Activated CD4-positive, alpha-beta memory T cell treated with anti-CD3 and anti-CD28 coated beads for 36 hours (primary cell): ENCODE results near the gene MRPL53. TPM values are rescaled to one million over a fixed set of nuclear protein-coding genes. Genes with fewer than 3 reads are reported as not detected.
"Not testable (repeated sequence)": the region's sequence is repeated elsewhere in the genome, so short reads cannot be mapped to it uniquely, and the experiment has no call there.

Experiments used
- CTCF ChIA-PET: fragments of 350-600 bp; sonication (Branson Sonifier 250); formaldehyde crosslinking; loops from one replicate; lab custom pipeline; 2021; ENCODE audit warnings: antibody characterized with exemption, inconsistent platforms; lab: Charles Lee
- POLR2A ChIA-PET: fragments of 350-600 bp; sonication (Branson Sonifier 250); formaldehyde crosslinking; loops from one replicate; lab custom pipeline; 2021; ENCODE audit warnings: antibody characterized with exemption; lab: Charles Lee
- DNase-seq: peaks from one replicate; pipeline ENCODE4 v3.0.0-alpha.2; 2020
- H3K27ac Mint-ChIP-seq: one replicate; pipeline ENCODE4 v1.8.0; 2021; ENCODE audit warnings: mixed read lengths
- H3K27me3 Mint-ChIP-seq: one replicate; pipeline ENCODE4 v1.8.0; 2021; ENCODE audit warnings: mixed read lengths
- H3K36me3 Mint-ChIP-seq: one replicate; pipeline ENCODE4 v1.8.0; 2021; ENCODE audit warnings: mixed read lengths
- H3K4me1 Mint-ChIP-seq: one replicate; pipeline ENCODE4 v1.8.0; 2021; ENCODE audit warnings: low read depth, mixed read lengths
- H3K4me3 Mint-ChIP-seq: one replicate; pipeline ENCODE4 v1.8.0; 2021; ENCODE audit warnings: mild to moderate bottlenecking, mixed read lengths
- H3K9me3 Mint-ChIP-seq: one replicate; pipeline ENCODE4 v1.8.0; 2021; ENCODE audit warnings: mixed read lengths
- intact Hi-C: fragments of 100-400 bp; cut with micrococcal nuclease; formaldehyde crosslinking; loops from one replicate; pipeline ENCODE4 v1.15.1; 2023
- total RNA-seq, 2 experiments: library from RNA; stranded (reverse); gene quantifications; one replicate each; pipeline ENCODE4 v1.2.3, GENCODE V29; 2021

Gene MRPL53
- total RNA-seq, 2 experiments from 2014 or later, result 117 to 121 TPM

DNA sequence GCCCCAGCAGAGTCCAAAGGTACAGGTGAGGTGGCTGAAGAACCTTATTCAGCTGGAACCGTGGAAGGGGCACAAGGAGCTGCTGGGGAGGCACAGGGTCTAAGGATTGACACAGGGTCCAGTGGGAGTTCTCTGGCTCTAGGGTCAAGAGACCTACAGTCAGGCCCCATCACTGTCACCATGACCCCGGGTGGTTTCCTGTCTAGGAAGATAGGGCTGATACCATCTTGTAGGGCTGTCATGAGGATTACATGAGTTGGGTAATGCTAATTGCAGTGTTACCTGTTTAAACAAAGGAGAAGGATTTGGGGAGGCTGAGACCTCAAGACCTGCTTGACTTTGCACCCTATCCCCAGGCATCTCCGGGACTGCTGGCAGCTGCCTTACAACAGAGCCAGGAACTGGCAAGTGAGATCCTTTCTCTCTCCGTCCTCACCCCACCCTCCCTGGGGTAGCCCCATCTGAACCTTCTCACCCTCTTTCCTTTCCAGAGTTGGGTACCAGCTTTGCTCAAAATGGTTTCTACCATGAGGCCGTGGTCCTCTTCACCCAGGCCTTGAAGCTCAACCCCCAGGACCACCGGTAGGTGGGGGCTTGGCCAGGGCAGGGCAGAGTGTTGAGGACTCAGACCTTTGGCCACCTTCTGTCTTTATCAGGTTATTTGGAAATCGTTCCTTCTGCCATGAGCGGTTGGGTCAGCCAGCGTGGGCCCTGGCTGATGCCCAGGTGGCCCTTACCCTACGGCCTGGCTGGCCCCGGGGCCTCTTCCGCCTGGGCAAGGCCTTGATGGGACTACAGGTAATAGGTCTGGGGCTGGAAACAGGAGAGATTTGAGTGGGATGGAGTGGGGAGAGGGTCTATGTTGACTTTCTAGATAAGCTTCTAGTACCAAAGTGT is 19.4 kb upstream of the MRPL53 start:
- Mint-ChIP-seq H3K27me3 (no peaks in the 10 kb centered on the region), H3K4me1 (no peaks in the 10 kb centered on the region), H3K9me3 (no peaks in the 10 kb centered on the region), H3K36me3 (peaks cover 21% of the 10 kb centered on the region), H3K4me3 (no peak overlapping the region), H3K27ac (no peak overlapping the region)
- DNase-seq, result no peak
- ChIA-PET CTCF (no interaction called here), POLR2A (interaction anchor here (1.4 kb wide), 1 partner anchor 10 kb away, joined by 3 read pairs; no protein-coding TSS in a partner anchor)
- intact Hi-C loops, result no loop called here

- POLR2A ChIA-PET, result interaction anchor here (0.8 kb wide), 1 partner anchor 41 kb away, joined by 4 read pairs; no protein-coding TSS in a partner anchor
- intact Hi-C loops, result no loop called here
- CTCF ChIA-PET, result interaction anchor here (1.6 to 2.3 kb wide), 2 partner anchors 96 to 98 kb away, joined by 3 to 6 read pairs; no protein-coding TSS in a partner anchor
- Mint-ChIP-seq H3K9me3 (no peaks in the 10 kb centered on the region), H3K4me1 (peaks cover 2% of the 10 kb centered on the region), H3K27ac (no peak overlapping the region), H3K36me3 (peaks cover 29% of the 10 kb centered on the region), H3K27me3 (no peaks in the 10 kb centered on the region), H3K4me3 (no peak overlapping the region)
- DNase-seq, result no peak
These were observed 17.4 kb upstream of the MRPL53 start for GRCh38 chr2:74489906-74490305.

DNA sequence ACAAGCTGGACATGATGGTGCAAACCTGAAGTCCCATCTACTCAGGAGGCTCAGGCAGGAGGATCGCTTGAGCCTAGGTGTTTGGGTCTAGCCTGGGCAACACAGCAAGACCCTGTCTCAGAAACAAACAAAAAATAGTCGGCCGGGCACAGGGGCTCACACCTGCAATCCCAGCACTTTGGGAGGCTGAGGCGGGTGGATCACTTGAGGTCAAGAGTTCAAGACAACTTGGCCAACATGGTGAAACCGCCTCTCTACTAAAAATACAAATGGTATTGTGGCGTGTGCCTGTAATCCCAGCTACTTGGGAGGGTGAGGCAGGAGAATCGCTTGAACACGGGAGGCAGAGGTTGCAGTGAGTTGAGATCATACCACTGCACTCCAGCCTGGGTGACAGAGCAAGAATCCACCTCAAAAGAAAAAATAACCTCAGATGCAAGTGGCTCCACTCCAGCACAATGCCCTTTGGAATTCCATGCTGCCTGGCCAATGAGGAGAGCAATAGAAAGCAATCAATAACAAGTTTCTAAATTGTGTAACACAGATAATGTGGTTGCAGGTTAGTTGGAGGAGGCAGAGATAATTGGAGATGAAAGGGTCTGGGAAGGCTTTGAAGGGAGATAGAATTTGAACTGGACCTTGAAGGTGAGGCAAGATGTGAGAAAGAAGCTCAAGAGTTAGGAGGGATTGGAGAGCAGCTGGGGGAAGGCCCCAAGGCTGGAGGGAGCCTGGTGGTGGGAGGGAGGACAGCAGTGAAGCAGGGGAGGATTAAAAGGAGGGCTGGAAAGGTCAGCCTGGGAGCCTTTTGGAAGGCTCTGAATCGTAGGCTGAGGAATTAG is 16.4 kb upstream of the MRPL53 start:
- DNase-seq, result no peak
- no peak overlapping the region for H3K27ac Mint-ChIP-seq
- H3K4me1 Mint-ChIP-seq, result peaks cover 4% of the 10 kb centered on the region
- ChIA-PET CTCF (interaction anchor here (0.6 to 2.3 kb wide), 3 partner anchors 77 to 100 kb away, joined by 3 to 6 read pairs (median 3); no protein-coding TSS in a partner anchor), POLR2A (interaction anchor here (0.8 kb wide), 1 partner anchor 42 kb away, joined by 4 read pairs; no protein-coding TSS in a partner anchor)
- H3K27me3 Mint-ChIP-seq, result no peaks in the 10 kb centered on the region
- intact Hi-C loops, result no loop called here
- H3K9me3 Mint-ChIP-seq, result no peaks in the 10 kb centered on the region
- H3K36me3 Mint-ChIP-seq, result peaks cover 31% of the 10 kb centered on the region
- H3K4me3 Mint-ChIP-seq, result no peak overlapping the region

- POLR2A ChIA-PET, result no interaction called here
- H3K27me3 Mint-ChIP-seq, result no peaks in the 10 kb centered on the region
- no peak for DNase-seq
- CTCF ChIA-PET, result interaction anchor here (8.8 kb wide), 1 partner anchor 100 kb away, joined by 145 read pairs; no protein-coding TSS in a partner anchor
- peaks cover 18% of the 10 kb centered on the region for H3K4me1 Mint-ChIP-seq
- H3K36me3 Mint-ChIP-seq, result peaks cover 27% of the 10 kb centered on the region
- H3K9me3 Mint-ChIP-seq, result no peaks in the 10 kb centered on the region
- no peak overlapping the region for H3K4me3 Mint-ChIP-seq
- no peak overlapping the region for H3K27ac Mint-ChIP-seq
- intact Hi-C loops, result no loop called here
These were observed 13.7 kb upstream of the MRPL53 start for GRCh38 chr2:74486141-74486540.

GRCh38 chr2:74483675-74484164 is 11.2 kb upstream of the MRPL53 start:
- intact Hi-C loops, result loop anchor here (1.0 to 2.0 kb wide), 8 partner anchors 15 to 104 kb away; partner anchors contain the start of genes AUP1, DOK1, HTRA2 and PCGF1
- Mint-ChIP-seq H3K4me3 (peak overlapping the region; percentile 100), H3K4me1 (peaks cover 35% of the 10 kb centered on the region), H3K36me3 (peaks cover 26% of the 10 kb centered on the region), H3K27ac (peak overlapping the region; percentile 99)
- DNase-seq, H3K9me3 Mint-ChIP-seq, H3K27me3 Mint-ChIP-seq: not testable (repeated sequence)
- POLR2A ChIA-PET, result interaction anchor here (0.6 to 3.6 kb wide), 10 partner anchors 11 to 143 kb away, joined by 3 to 31 read pairs (median 4); partner anchors contain the start of genes AUP1, DQX1, HTRA2 and MRPL53
- CTCF ChIA-PET, result interaction anchor here (1.0 to 8.8 kb wide), 14 partner anchors 10 to 216 kb away, joined by 3 to 145 read pairs (median 5); partner anchors contain the start of genes AUP1, HTRA2, MOGS and MRPL53

- peak; percentile 96 for DNase-seq
- Mint-ChIP-seq H3K4me1 (peaks cover 35% of the 10 kb centered on the region), H3K4me3 (peak within 1 kb of the TSS; percentile 100), H3K36me3 (peaks cover 26% of the 10 kb centered on the region), H3K9me3 (no peaks in the 10 kb centered on the region), H3K27ac (peak within 1 kb of the TSS; percentile 99), H3K27me3 (no peaks in the 10 kb centered on the region)
- ChIA-PET POLR2A (interaction anchor here (0.8 to 3.6 kb wide), 14 partner anchors 9 to 106 kb away, joined by 3 to 31 read pairs (median 4); partner anchors contain the start of genes AUP1, DQX1, HTRA2 and INO80B), CTCF (interaction anchor here (0.8 to 8.8 kb wide), 23 partner anchors 10 to 485 kb away, joined by 3 to 145 read pairs (median 6); partner anchors contain the start of genes AUP1, C2orf81, HTRA2 and INO80B)
- intact Hi-C loops, result loop anchor here (1.0 to 2.0 kb wide), 9 partner anchors 11 to 104 kb away; partner anchors contain the start of genes AUP1, DOK1, HTRA2 and MRPL53
These were observed 10.6 kb upstream of the MRPL53 start, which contains the start of the genes CCDC142 and TTC31 for GRCh38 chr2:74482801-74483674. TSS of gene CCDC142 (minus strand) at chr2:74482998. CDS start at chr2:74482837, 161 bp downstream. TSS of gene TTC31 (plus strand) at chr2:74483081. CDS start at chr2:74483096, 15 bp downstream.

GRCh38 chr2:74481961-74482800 is 9.7 kb upstream of the MRPL53 start:
- H3K27ac Mint-ChIP-seq, result peak overlapping the region; percentile 99
- peaks cover 35% of the 10 kb centered on the region for H3K4me1 Mint-ChIP-seq
- POLR2A ChIA-PET, result interaction anchor here (0.5 to 3.6 kb wide), 11 partner anchors 9 to 103 kb away, joined by 3 to 31 read pairs (median 4); partner anchors contain the start of genes AUP1, HTRA2, INO80B and MRPL53
- H3K27me3 Mint-ChIP-seq, result no peaks in the 10 kb centered on the region
- intact Hi-C loops, result loop anchor here (1.0 to 2.0 kb wide), 2 partner anchors 10 to 73 kb away; partner anchors contain the start of genes DOK1 and MRPL53
- peak overlapping the region; percentile 100 for H3K4me3 Mint-ChIP-seq
- CTCF ChIA-PET, result interaction anchor here (0.8 to 8.8 kb wide), 22 partner anchors 9 to 486 kb away, joined by 3 to 145 read pairs (median 6); partner anchors contain the start of genes AUP1, C2orf81, HTRA2 and INO80B
- peak; percentile 73 for DNase-seq
- H3K9me3 Mint-ChIP-seq, result no peaks in the 10 kb centered on the region
- H3K36me3 Mint-ChIP-seq, result peaks cover 26% of the 10 kb centered on the region

DNA sequence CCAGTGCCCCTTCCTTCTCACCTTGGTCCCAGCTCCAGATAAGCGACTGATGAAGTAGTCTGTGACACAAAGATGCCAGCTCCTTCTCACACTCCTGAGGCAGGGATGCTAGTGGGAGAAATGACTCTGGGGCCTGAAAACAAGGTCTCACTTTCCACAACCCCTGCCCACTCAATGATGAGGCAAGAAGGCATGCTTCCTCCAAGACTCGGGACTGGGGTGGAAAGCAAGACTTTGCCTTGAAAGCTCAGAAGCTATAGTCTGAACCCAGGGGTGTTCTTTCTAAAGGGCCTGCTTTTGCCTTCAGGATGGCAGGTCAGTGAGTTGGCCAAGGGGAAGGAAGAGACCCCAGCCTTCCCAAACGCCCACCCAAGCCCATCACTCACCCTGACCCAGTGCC is 9.0 kb upstream of the MRPL53 start:
- POLR2A ChIA-PET, result interaction anchor here (0.5 to 3.6 kb wide), 11 partner anchors 9 to 104 kb away, joined by 3 to 31 read pairs (median 3); partner anchors contain the start of genes AUP1, HTRA2, INO80B and MRPL53
- intact Hi-C loops, result no loop called here
- peaks cover 24% of the 10 kb centered on the region for H3K36me3 Mint-ChIP-seq
- H3K4me3 Mint-ChIP-seq, result peak overlapping the region; percentile 100
- CTCF ChIA-PET, result interaction anchor here (0.6 to 8.8 kb wide), 11 partner anchors 8 to 270 kb away, joined by 3 to 145 read pairs (median 7); partner anchors contain the start of genes AUP1, HTRA2, INO80B and MRPL53
- no peak for DNase-seq
- no peaks in the 10 kb centered on the region for H3K9me3 Mint-ChIP-seq
- peaks cover 35% of the 10 kb centered on the region for H3K4me1 Mint-ChIP-seq
- no peak overlapping the region for H3K27ac Mint-ChIP-seq
- H3K27me3 Mint-ChIP-seq, result no peaks in the 10 kb centered on the region

DNA sequence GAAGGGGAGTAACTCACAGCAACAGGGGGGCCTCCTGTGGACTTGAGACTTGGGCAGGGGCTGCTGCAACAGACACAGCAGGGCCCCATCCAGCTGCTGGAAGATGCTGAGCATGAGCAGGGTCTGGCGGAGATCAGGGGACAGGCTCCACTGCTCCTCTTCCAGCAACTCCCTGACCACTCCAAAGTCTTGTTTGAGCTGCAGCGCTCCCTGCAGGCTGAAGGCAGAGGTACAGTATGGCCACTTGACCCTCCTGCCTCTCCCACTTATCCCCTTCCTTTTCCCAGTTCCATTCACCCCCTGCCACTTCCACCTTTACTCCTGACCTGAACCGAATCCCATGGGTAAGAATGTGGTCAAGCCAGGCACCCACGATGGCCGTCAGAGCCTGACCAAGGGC is 2.4 kb upstream of the MRPL53 start:
- CTCF ChIA-PET, result interaction anchor here (1.0 to 4.8 kb wide), 5 partner anchors 8 to 241 kb away, joined by 3 to 47 read pairs (median 4); partner anchors contain the start of genes CCDC142, MOGS and TTC31
- H3K4me1 Mint-ChIP-seq, result peaks cover 23% of the 10 kb centered on the region
- DNase-seq, result no peak
- no peaks in the 10 kb centered on the region for H3K27me3 Mint-ChIP-seq
- H3K27ac Mint-ChIP-seq, result no peak overlapping the region
- no peaks in the 10 kb centered on the region for H3K9me3 Mint-ChIP-seq
- intact Hi-C loops, result no loop called here
- H3K4me3 Mint-ChIP-seq, result no peak overlapping the region
- H3K36me3 Mint-ChIP-seq, result peaks cover 28% of the 10 kb centered on the region
- POLR2A ChIA-PET, result interaction anchor here (1.0 kb wide), 1 partner anchor 16 kb away, joined by 3 read pairs; the partner anchor contains the start of gene WBP1
